GM12801 (cell line): ENCODE data around the gene PROSER2.

Experiments
- TF ChIP-seq, protein P1 (sequence below): IDR thresholded peaks from one replicate; pipeline ENCODE4 v1.5.1; 2011; ENCODE audit warnings: control low read depth; ENCODE audit not compliant: insufficient read length; ENCODE audit errors: extremely low read depth

The PROSER2 gene, protein sequence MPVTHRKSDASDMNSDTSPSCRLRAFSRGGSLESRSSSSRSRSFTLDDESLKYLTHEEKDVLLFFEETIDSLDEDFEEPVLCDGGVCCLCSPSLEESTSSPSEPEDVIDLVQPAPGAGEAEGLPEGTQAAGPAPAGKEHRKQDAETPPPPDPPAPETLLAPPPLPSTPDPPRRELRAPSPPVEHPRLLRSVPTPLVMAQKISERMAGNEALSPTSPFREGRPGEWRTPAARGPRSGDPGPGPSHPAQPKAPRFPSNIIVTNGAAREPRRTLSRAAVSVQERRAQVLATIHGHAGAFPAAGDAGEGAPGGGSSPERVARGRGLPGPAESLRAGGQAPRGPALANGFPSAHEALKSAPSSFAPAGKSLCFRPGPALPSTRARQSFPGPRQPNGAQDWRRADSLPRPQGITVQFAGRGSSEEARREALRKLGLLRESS

DNA sequence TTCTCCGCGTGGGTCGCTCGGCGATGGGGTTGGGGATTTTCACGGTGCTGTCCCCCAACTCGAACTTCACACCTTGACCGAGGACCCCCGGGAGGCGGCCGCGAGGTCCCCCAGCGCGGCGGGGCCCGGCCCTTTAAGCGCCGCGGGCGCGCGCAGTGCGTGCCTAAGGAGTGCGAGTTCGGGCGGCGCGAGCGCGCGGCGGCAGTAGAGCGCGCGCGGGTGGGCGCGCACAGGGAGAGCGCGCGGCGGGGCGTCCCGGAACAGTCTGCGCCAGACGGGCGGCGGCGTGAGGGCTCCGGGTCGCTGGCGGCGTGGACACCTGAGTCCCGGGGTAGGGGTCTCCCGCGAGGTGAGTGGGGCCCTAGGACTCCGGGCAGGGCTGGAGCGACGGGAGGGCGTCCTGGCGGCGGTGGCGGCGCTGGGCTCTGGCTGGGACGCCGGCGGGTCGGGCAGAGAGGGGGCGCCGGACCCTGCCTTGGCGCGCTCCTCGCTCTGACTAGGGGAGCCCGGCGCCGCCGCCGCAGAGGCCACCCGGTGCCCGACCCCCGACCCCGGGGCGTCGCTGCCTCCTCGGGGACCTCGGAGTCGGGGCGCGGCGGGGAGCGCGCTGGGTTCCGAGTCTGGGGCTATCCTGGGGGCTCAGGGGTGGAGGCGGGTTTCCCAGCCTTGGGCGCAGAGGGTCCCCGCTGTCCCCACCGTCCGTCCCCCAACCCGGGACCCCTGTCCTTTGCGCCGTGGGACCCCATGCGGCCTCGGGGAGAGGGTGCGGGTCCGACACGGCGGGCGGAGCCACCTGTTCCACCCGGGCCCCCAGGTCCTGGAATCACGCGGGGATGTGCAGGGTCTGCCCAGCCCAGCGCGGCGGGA is at the start of gene PROSER2:
TSS of gene PROSER2 (plus strand) at position 235 of the 867 bp plus-strand sequence. CDS start 28,722 bp downstream, outside the sequence.
- TF ChIP-seq, protein P1, sequence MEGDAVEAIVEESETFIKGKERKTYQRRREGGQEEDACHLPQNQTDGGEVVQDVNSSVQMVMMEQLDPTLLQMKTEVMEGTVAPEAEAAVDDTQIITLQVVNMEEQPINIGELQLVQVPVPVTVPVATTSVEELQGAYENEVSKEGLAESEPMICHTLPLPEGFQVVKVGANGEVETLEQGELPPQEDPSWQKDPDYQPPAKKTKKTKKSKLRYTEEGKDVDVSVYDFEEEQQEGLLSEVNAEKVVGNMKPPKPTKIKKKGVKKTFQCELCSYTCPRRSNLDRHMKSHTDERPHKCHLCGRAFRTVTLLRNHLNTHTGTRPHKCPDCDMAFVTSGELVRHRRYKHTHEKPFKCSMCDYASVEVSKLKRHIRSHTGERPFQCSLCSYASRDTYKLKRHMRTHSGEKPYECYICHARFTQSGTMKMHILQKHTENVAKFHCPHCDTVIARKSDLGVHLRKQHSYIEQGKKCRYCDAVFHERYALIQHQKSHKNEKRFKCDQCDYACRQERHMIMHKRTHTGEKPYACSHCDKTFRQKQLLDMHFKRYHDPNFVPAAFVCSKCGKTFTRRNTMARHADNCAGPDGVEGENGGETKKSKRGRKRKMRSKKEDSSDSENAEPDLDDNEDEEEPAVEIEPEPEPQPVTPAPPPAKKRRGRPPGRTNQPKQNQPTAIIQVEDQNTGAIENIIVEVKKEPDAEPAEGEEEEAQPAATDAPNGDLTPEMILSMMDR: no peak

DNA sequence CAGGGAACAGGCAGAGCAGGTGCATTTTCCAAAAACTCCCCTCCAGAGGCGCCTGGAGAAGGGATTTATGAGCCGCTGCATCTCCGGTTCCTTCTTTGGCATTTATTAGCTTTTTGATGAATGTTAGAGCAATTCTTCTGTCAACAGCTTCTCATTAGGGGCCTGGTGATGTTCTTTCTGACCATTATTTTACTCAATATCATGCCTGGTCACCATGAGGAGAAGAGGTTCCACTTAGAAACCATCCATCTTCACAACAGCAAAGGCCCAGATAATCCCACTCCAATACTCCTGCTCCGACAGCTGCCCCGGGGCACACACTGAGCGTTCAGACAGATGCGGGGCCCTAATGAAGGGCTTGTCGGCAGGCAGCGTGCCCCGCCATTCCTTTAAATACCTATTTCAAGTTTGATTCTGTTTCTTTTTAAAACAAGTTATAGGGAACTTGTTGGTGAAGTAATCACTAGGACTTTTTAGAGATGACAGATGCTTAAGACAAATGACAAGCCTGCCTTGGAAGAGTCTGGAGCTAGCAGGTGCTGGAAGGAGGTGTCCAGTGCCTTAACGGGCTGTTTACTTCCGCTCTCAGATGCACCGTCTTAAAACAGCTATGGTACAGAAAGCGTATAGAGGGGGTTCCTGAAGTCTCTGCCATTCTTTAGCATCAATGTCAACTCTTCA is 49.3 kb upstream of the PROSER2 start:
- TF ChIP-seq, protein P1: no peak

DNA sequence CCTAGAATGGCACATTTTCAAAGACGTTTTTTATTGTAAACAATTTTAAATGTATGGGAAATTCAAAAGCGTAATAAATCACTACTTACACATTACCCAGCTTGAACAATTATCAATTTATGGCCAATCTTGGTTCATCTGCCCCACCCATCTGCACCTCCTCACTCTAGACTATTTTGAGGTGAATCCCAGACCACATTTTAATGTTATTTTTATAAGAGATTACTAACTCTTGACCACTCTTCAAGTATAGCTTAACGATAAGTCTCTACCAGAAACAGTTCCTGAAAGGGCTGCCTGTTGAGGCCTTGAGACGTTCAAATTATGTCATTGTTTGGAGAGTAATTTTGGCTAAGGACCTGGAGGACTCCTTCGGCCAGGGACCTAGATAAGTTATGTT is 47.7 kb upstream of the PROSER2 start:
- TF ChIP-seq, protein P1: no peak

DNA sequence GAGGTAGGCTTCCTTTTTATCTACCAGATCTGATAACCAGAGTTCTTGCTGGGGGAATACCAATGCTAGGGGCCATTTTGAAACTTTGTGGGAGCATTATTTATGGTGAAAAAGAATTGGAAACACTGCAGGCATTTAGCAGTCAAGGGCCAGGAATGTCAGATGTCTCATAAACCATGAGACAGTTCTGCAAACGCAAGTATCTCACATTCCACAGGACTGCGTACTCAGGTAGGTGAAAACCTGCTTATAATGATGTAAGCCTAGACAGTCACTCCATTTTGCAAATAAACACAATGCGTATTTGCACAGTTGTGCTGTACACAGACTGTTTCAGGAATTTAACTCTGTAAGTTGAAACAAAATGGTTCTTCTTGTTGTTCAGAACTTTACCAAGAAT is 47.1 kb upstream of the PROSER2 start:
- TF ChIP-seq, protein P1: no peak

DNA sequence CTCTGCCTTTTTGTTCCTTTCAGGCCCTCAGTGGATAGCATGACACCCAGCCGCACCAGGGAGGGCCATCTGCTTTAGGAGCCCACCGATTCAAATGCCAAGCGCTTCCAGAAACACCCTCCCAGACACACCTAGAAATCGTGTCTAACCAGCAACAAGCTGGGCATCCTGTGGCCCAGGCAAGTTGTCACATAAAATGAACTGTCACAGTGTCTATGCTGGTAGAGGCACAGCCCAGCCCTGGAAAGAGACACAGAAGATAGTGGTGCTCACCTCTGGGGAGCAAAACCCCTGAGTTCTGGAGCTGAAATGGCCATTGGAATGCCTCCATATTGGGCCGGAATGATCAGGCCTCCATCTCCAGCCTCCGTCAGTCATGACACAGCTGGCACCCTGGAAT is 42.0 kb upstream of the PROSER2 start:
- TF ChIP-seq, protein P1: no peak

DNA sequence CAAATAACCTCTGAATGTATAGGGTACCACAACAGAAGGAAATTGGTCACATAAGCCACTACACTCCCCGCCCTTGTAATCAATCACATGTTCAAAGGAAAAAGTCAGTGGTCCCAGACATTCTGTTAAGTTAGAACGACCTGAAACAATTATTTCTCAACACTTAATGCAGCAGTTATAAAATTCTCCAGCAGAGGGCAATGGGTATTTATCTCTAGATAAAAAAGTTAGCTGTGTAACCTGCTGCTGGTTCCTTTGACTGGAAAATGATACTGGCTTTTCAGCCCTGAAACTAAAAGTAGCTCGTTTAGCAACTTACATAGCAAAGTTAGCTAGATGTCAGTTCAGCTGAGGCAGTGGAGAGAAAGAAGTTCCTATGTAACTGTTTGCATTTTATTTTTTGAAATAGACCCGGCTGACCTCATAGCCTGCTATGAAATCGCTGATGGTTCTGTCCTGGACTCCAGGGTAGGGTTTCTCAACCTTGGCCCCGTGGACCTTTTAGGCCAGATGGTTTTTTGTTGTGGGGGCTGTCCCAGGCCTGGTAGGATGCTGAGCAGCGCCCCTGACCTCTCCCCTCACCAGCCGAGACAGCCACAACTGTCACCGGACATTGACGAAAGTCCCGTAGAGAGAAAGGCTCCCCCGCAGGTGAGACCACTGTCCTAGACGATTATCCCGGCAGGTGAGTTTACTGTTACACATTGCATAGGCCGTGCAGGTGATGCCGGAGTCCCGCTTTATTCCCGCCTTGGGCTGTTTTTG is 40.2 kb upstream of the PROSER2 start:
- TF ChIP-seq, protein P1: no peak
